PC-3 (cell line): ENCODE results near the gene NARS2.
"Not testable (repeated sequence)": the region's sequence is repeated elsewhere in the genome, so short reads cannot be mapped to it uniquely, and the experiment has no call there.

Experiments used
- EZH2 ChIP-seq: fragments of 300-600 bp; sonication (generic); IDR thresholded peaks from one replicate; pipeline ENCODE4 v1.6.1; 2017; ENCODE audit warnings: antibody characterized with exemption, mild to moderate bottlenecking, low read length; ENCODE audit not compliant: unreplicated experiment
- TF ChIP-seq, protein P1 (sequence below): fragments of 300-600 bp; sonication (generic); conservative IDR thresholded peaks from 2 replicates; pipeline ENCODE4 v1.5.1; 2017; ENCODE audit warnings: antibody characterized with exemption, low read depth, mild to moderate bottlenecking, low read length

GRCh38 chr11:78552139-78552538 lies 22.5 kb downstream of the NARS2 start:
- TF ChIP-seq, protein P1, sequence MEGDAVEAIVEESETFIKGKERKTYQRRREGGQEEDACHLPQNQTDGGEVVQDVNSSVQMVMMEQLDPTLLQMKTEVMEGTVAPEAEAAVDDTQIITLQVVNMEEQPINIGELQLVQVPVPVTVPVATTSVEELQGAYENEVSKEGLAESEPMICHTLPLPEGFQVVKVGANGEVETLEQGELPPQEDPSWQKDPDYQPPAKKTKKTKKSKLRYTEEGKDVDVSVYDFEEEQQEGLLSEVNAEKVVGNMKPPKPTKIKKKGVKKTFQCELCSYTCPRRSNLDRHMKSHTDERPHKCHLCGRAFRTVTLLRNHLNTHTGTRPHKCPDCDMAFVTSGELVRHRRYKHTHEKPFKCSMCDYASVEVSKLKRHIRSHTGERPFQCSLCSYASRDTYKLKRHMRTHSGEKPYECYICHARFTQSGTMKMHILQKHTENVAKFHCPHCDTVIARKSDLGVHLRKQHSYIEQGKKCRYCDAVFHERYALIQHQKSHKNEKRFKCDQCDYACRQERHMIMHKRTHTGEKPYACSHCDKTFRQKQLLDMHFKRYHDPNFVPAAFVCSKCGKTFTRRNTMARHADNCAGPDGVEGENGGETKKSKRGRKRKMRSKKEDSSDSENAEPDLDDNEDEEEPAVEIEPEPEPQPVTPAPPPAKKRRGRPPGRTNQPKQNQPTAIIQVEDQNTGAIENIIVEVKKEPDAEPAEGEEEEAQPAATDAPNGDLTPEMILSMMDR = not testable (repeated sequence)
- not testable (repeated sequence) for TF ChIP-seq EZH2
